Neural progenitor cell (in vitro differentiated cells): ENCODE measurements around the gene ADARB2.

Experiments used
- EZH2phosphoT487 ChIP-seq: fragments of 200-600 bp; sonication (generic); IDR thresholded peaks from 2 replicates; pipeline ENCODE4 v1.6.1; 2017; ENCODE audit warnings: antibody characterized with exemption
- TF ChIP-seq, protein P1 (sequence below): fragments of 200-600 bp; sonication (generic); IDR thresholded peaks from 2 replicates; pipeline ENCODE4 v1.5.1; 2017; ENCODE audit warnings: antibody characterized with exemption, mild to moderate bottlenecking

DNA sequence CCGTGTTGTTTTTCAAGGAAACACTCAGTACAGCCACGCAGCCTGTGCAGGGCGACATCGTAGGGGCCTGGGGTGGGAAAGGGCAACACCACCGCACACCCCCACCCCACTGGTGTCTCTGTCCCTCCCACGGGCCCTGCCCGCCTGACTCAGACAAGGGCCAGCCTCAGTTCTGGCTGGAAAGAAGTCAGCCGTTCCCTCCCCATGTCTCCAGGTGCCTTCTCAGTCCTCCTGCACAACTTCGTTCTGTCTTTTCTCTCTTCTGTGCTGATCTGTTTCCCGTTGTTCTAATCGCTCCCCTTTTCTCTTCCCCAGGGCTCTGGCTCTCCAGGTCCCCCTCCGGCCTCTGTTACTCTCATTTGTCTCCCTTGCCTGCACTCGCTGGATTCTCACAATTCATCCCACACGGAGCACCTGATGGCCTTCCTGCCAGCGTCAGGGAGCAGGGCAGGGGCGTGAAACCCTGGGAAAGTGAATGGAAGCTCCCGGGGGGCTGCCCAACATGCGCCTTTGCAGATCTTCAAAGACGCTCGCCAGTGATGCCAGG is 583.4 kb downstream of the ADARB2 start:
- TF ChIP-seq, protein P1, sequence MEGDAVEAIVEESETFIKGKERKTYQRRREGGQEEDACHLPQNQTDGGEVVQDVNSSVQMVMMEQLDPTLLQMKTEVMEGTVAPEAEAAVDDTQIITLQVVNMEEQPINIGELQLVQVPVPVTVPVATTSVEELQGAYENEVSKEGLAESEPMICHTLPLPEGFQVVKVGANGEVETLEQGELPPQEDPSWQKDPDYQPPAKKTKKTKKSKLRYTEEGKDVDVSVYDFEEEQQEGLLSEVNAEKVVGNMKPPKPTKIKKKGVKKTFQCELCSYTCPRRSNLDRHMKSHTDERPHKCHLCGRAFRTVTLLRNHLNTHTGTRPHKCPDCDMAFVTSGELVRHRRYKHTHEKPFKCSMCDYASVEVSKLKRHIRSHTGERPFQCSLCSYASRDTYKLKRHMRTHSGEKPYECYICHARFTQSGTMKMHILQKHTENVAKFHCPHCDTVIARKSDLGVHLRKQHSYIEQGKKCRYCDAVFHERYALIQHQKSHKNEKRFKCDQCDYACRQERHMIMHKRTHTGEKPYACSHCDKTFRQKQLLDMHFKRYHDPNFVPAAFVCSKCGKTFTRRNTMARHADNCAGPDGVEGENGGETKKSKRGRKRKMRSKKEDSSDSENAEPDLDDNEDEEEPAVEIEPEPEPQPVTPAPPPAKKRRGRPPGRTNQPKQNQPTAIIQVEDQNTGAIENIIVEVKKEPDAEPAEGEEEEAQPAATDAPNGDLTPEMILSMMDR, result no peak
- no peak for TF ChIP-seq EZH2phosphoT487
